ENCODE measurements around the gene STARD5. TPM values are rescaled to one million over a fixed set of nuclear protein-coding genes. Genes with fewer than 3 reads are reported as not detected.
A peak's percentile ranks its signal among the peaks of the same experiment; 100 is the strongest.

The STARD5 gene
- total and polyA plus RNA-seq, 9 of the 15 experiments (the other 6 are each of a cell fraction or from before 2014, with no cell fraction given) = 1.7 to 5.7 (median 2.2) TPM

DNA sequence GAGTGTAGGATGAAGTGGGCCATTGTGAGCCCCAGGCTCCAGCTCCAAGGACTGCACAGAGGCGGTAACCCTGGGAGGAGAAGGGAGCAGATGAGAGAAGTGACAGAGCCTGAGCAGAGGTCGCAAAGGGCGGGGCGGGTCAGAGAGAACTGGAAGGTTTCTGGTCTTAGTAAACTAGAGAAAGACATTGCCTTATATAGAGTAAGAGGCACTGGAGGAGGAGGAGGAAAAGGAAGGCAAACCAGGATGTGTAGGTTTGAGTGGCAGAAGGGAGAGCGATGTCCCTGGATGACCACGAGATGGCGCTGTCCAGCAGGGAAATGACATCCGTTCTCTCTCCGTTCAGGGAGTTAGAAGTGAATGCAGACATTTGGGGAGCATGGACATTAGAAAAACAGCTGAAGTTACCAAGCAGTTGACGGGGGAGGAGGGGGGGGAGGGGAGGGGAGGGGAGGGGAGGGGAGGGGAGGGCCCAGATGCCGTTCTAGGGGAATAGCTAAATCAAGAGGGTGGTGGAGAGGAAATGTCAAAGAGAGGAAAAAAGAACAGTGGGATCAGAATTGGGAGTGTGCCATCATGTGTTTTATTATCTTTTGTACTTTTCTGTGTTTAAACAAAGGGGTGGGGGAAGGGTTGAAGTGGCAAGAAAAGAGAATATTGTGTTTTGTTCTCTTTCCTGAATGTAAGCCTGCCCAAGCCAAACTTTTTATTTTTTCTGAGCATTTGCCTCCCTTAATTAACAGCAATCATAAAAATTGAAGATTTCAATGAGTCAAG lies 48.8 kb downstream of the STARD5 start (continued):
- TF ChIP-seq MEIS2 (IDR thresholded peaks at IDR 0.05; ENCODE audit: partially characterized antibody) = peak; percentile 56
- no peak for TF ChIP-seq RBM22 (IDR thresholded peaks at IDR 0.05; ENCODE audit: low read depth, low read length, poor library complexity, severe bottlenecking)
- TF ChIP-seq STAG1 (CRISPR knock-in tag; IDR thresholded peaks at IDR 0.05; ENCODE audit: borderline replicate concordance) = peak; percentile 51; the same call in 1 of the 2 replicates
- TF ChIP-seq, protein P1, sequence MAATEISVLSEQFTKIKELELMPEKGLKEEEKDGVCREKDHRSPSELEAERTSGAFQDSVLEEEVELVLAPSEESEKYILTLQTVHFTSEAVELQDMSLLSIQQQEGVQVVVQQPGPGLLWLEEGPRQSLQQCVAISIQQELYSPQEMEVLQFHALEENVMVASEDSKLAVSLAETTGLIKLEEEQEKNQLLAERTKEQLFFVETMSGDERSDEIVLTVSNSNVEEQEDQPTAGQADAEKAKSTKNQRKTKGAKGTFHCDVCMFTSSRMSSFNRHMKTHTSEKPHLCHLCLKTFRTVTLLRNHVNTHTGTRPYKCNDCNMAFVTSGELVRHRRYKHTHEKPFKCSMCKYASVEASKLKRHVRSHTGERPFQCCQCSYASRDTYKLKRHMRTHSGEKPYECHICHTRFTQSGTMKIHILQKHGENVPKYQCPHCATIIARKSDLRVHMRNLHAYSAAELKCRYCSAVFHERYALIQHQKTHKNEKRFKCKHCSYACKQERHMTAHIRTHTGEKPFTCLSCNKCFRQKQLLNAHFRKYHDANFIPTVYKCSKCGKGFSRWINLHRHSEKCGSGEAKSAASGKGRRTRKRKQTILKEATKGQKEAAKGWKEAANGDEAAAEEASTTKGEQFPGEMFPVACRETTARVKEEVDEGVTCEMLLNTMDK (IDR thresholded peaks at IDR 0.05; ENCODE audit: borderline replicate concordance, insufficient read depth, low read depth, low read length, poor library complexity, severe bottlenecking) = peak; percentile 5
- no peak for TF ChIP-seq ADNP (tag; IDR thresholded peaks at IDR 0.05)
- peak; percentile 32; the same call in 1 of the 2 replicates for TF ChIP-seq MYC (IDR thresholded peaks at IDR 0.05; ENCODE audit: low read depth, low read length)
- no peak for TF ChIP-seq MYC (CRISPR knock-in tag; IDR thresholded peaks at IDR 0.05; ENCODE audit: borderline replicate concordance, low read depth)
- 0 out of 2 replicates have a peak, but pooled peaks have one; percentile 55 for TF ChIP-seq ARID2 (IDR thresholded peaks at IDR 0.05)
- no peak for TF ChIP-seq CBFA2T2 (conservative IDR thresholded peaks at IDR 0.05)
- no peak for TF ChIP-seq ZBTB17 (CRISPR knock-in tag; IDR thresholded peaks at IDR 0.05)
- no peak for TF ChIP-seq MAFF (IDR thresholded peaks at IDR 0.05; ENCODE audit: low read length)
- TF ChIP-seq SMC3 (conservative IDR thresholded peaks at IDR 0.05; ENCODE audit: insufficient read depth, low read depth, low read length) = peak; percentile 96
- 0 out of 2 replicates have a peak, but pooled peaks have one; percentile 26 for TF ChIP-seq CC2D1A (IDR thresholded peaks at IDR 0.05)
- no peak for TF ChIP-seq ETV1 (tag; conservative IDR thresholded peaks at IDR 0.05; ENCODE audit: low read depth)
- no peak for TF ChIP-seq ZNF12 (CRISPR knock-in tag; IDR thresholded peaks at IDR 0.05)
- no peak for TF ChIP-seq NFE2 (IDR thresholded peaks at IDR 0.05; ENCODE audit: low read depth)
